BE2C (cell line): ENCODE results near the gene CUEDC1.
"Not testable (repeated sequence)": the region's sequence is repeated elsewhere in the genome, so short reads cannot be mapped to it uniquely, and the experiment has no call there.

Experiments
- DNase-seq: peaks from one replicate; pipeline ENCODE4 v3.0.0-alpha.2; 2020
- H3K27me3 ChIP-seq: fragments of 250-450 bp; sonication (Bioruptor Pico); 2 replicates; pipeline ENCODE4 v1.5.1; 2020; ENCODE audit warnings: mild to moderate bottlenecking
- H3K36me3 ChIP-seq: fragments of 250-450 bp; sonication (Bioruptor Pico); 2 replicates; pipeline ENCODE4 v1.5.1; 2020; ENCODE audit warnings: mild to moderate bottlenecking
- H3K4me1 ChIP-seq: fragments of 250-450 bp; sonication (Bioruptor Pico); 2 replicates; pipeline ENCODE4 v1.5.1; 2020
- H3K4me3 ChIP-seq: 2 replicates; pipeline ENCODE4 v1.5.1; 2011; ENCODE audit warnings: low read depth, low read length
- H3K9me3 ChIP-seq: fragments of 250-450 bp; sonication (Bioruptor Pico); 2 replicates; pipeline ENCODE4 v1.5.1; 2020
- CTCF ChIP-seq: IDR thresholded peaks from 2 replicates; pipeline ENCODE4 v1.5.1; 2012; ENCODE audit warnings: mild to moderate bottlenecking, low read depth, low read length

Gene CUEDC1

GRCh38 chr17:57982452-57983170 lies 27.4 kb upstream of the CUEDC1 start:
- Histone ChIP-seq H3K4me3 (no peak overlapping the region), H3K36me3 (peaks cover 44% of the 10 kb centered on the region), H3K27me3 (no peaks in the 10 kb centered on the region), H3K4me1 (peaks cover 9% of the 10 kb centered on the region), H3K9me3 (no peaks in the 10 kb centered on the region)
- DNase-seq: no peak
- TF ChIP-seq CTCF: no peak

- H3K9me3 ChIP-seq: no peaks in the 10 kb centered on the region
- DNase-seq: no peak
- TF ChIP-seq CTCF: no peak
- H3K4me3 ChIP-seq: no peak overlapping the region
- peaks cover 64% of the 10 kb centered on the region for H3K36me3 ChIP-seq
- no peaks in the 10 kb centered on the region for H3K27me3 ChIP-seq
- H3K4me1 ChIP-seq: peaks cover 9% of the 10 kb centered on the region
Observed at GRCh38 chr17:57980522-57980921, 25.3 kb upstream of the CUEDC1 start.

- no peaks in the 10 kb centered on the region for H3K27me3 ChIP-seq
- H3K9me3 ChIP-seq: no peaks in the 10 kb centered on the region
- no peak overlapping the region for H3K4me3 ChIP-seq
- H3K4me1 ChIP-seq: no peaks in the 10 kb centered on the region
- H3K36me3 ChIP-seq: peaks cover 76% of the 10 kb centered on the region
- TF ChIP-seq CTCF: no peak
- DNase-seq: no peak
Observed at GRCh38 chr17:57979076-57979475, 23.9 kb upstream of the CUEDC1 start.

GRCh38 chr17:57976594-57976993 lies 21.4 kb upstream of the CUEDC1 start:
- no peak for TF ChIP-seq CTCF
- Histone ChIP-seq H3K4me1 (peaks cover 7% of the 10 kb centered on the region), H3K9me3 (no peaks in the 10 kb centered on the region), H3K36me3 (peaks cover 70% of the 10 kb centered on the region), H3K27me3 (no peaks in the 10 kb centered on the region), H3K4me3 (no peak overlapping the region)
- DNase-seq: no peak

GRCh38 chr17:57975044-57975443 lies 19.8 kb upstream of the CUEDC1 start:
- no peak for DNase-seq
- H3K9me3 ChIP-seq: no peaks in the 10 kb centered on the region
- H3K4me3 ChIP-seq: no peak overlapping the region
- no peaks in the 10 kb centered on the region for H3K27me3 ChIP-seq
- H3K36me3 ChIP-seq: peaks cover 56% of the 10 kb centered on the region
- H3K4me1 ChIP-seq: peaks cover 7% of the 10 kb centered on the region
- no peak for TF ChIP-seq CTCF

GRCh38 chr17:57974053-57974824 lies 19.0 kb upstream of the CUEDC1 start:
- peaks cover 54% of the 10 kb centered on the region for H3K36me3 ChIP-seq
- H3K27me3 ChIP-seq, H3K4me3 ChIP-seq, DNase-seq, H3K4me1 ChIP-seq, H3K9me3 ChIP-seq: not testable (repeated sequence)
